Breast epithelium (tissue), 4 donors: ENCODE measurements around the gene SMARCAL1. TPM values are rescaled to one million over a fixed set of nuclear protein-coding genes. Genes with fewer than 3 reads are reported as not detected.

Experiments used
- DNase-seq, 2 donors: peaks; one replicate each; pipeline ENCODE4 v3.0.0-alpha.2; 2019; ENCODE audit warnings: low spot score in 2 of 2
- H3K27ac ChIP-seq, 2 donors: fragments of 200-600 bp; sonication (generic) in 1 of 2; one replicate each; pipeline ENCODE4 v1.5.1; 2016 to 2019; ENCODE audit warnings: mild to moderate bottlenecking in 1 of 2
- H3K27me3 ChIP-seq, 2 donors: fragments of 200-600 bp; sonication (generic) in 1 of 2; one replicate each; pipeline versions ENCODE4 v1.5.1 to v1.6.0; 2017 to 2019; ENCODE audit warnings: control low read depth in 1 of 2, mild to moderate bottlenecking in 1 of 2
- H3K36me3 ChIP-seq: fragments of 200-600 bp; one replicate; pipeline ENCODE4 v1.5.1; 2019
- H3K4me1 ChIP-seq, 2 donors: fragments of 200-600 bp; sonication (generic); one replicate each; pipeline ENCODE4 v1.5.1; 2016 to 2019; ENCODE audit warnings: control low read depth in 1 of 2
- H3K4me3 ChIP-seq, 3 donors: fragments of 200-600 bp; sonication (generic); 1 replicate in 2 of 3; 2 replicates in 1 of 3; pipeline ENCODE4 v1.5.1; 2016 to 2019; ENCODE audit warnings: mild to moderate bottlenecking in 3 of 3, moderate library complexity in 2 of 3
- H3K9me3 ChIP-seq, 2 donors: fragments of 200-600 bp; sonication (generic) in 1 of 2; one replicate each; pipeline ENCODE4 v1.5.1; 2016 to 2019; ENCODE audit warnings: control low read depth in 1 of 2
- POLR2A ChIP-seq: fragments of 450-650 bp; IDR thresholded peaks from one replicate; pipeline ENCODE4 v1.6.1; 2016; ENCODE audit warnings: antibody characterized with exemption, mild to moderate bottlenecking, moderate library complexity
- POLR2AphosphoS5 ChIP-seq, 3 donors: sonication (generic); formaldehyde crosslinking; IDR thresholded peaks; one replicate each; pipeline ENCODE4 v1.6.1; 2017; ENCODE audit warnings: antibody characterized with exemption in 3 of 3
- intact Hi-C: fragments of 100-400 bp; cut with DNase I; formaldehyde crosslinking; loops from one replicate; pipeline ENCODE4 v1.15.1; 2023; ENCODE audit warnings: low total_unique reads
- total RNA-seq, 3 donors: library from RNA; depleted of rRNA; stranded (reverse); fragments of >200 nt; gene quantifications; one replicate each; pipeline ENCODE4 v1.1.0, GENCODE V29; 2016
- TF ChIP-seq, protein P1 (sequence below), 3 donors: fragments of 450-650 bp; IDR thresholded peaks; one replicate each; pipeline ENCODE4 v1.5.1; 2016 to 2017; ENCODE audit warnings: antibody characterized with exemption in 3 of 3, mild to moderate bottlenecking in 3 of 3, moderate library complexity in 3 of 3

SMARCAL1 gene
- total RNA-seq, 3 donors from 2014 or later, result 12.0 to 28.1 (median 20.6) TPM

DNA sequence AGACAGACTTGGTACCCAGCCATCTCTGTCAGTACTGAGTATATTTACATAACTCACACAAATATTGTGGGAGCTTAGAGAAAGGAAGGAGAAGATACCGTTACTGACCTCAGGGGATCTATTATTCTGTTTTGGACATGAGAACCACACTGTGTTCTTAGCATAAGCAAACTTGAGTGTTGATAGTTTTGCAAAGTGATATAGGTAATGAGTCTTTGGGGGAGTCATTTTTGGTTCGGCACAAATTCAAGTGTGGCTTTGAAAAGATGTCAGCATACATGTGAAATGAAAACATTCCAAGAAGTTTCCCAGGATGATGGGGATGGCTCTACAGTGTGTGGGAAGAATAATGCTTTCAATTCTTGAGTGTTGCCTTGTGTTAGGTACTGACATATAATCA lies 24.1 kb downstream of the SMARCAL1 start:
- Histone ChIP-seq H3K27me3 (no peaks in the 10 kb centered on the region), H3K36me3 (peaks cover 17% of the 10 kb centered on the region), H3K27ac (no peak overlapping the region), H3K4me3 (no peak overlapping the region), H3K9me3 (no peaks in the 10 kb centered on the region), H3K4me1 (no peaks in the 10 kb centered on the region)
- intact Hi-C loops, result no loop called here
- TF ChIP-seq POLR2A (no peak), POLR2AphosphoS5 (IDR thresholded peaks at IDR 0.05) (no peak)
- TF ChIP-seq, protein P1, sequence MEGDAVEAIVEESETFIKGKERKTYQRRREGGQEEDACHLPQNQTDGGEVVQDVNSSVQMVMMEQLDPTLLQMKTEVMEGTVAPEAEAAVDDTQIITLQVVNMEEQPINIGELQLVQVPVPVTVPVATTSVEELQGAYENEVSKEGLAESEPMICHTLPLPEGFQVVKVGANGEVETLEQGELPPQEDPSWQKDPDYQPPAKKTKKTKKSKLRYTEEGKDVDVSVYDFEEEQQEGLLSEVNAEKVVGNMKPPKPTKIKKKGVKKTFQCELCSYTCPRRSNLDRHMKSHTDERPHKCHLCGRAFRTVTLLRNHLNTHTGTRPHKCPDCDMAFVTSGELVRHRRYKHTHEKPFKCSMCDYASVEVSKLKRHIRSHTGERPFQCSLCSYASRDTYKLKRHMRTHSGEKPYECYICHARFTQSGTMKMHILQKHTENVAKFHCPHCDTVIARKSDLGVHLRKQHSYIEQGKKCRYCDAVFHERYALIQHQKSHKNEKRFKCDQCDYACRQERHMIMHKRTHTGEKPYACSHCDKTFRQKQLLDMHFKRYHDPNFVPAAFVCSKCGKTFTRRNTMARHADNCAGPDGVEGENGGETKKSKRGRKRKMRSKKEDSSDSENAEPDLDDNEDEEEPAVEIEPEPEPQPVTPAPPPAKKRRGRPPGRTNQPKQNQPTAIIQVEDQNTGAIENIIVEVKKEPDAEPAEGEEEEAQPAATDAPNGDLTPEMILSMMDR (IDR thresholded peaks at IDR 0.05), result no peak
- DNase-seq, result no peak

DNA sequence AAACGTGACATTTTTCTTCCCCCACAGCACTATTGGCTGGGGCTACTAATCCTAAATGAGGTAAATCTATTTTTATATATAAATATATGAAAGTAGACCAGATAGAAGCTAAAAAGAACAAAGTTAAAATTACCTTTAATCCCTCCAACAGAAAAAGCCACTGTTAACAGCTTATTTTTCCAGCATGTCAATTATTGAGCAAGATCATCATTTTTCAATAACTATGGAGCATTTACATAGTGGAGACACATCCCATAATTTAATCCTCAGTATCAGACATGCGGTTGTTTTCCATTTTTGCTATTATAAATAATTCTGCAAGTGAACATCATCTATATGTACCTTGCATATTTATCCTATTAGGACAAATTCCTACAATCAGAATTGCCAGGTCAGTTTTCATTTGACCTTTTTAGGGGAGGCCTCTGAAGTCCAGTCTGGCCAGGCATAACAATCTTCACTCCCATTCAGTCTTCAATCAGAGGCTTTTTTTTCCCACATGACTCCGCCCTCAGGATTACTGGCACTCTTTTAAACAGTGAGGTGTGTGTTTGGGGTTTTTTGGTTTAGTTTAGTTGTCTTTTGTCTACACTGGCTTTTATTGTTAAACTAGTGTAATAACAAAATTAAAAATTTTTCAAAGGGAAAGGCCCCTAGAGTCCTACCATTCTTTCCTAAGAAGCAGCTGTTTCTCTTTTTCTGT lies 29.2 kb downstream of the SMARCAL1 start:
- no peak overlapping the region for H3K27ac ChIP-seq
- no peaks in the 10 kb centered on the region for H3K36me3 ChIP-seq
- TF ChIP-seq POLR2A (no peak), POLR2AphosphoS5 (IDR thresholded peaks at IDR 0.05) (no peak)
- TF ChIP-seq, protein P1 (IDR thresholded peaks at IDR 0.05), result no peak
- no peak for DNase-seq
- H3K4me3 ChIP-seq, result no peak overlapping the region
- no peaks in the 10 kb centered on the region for H3K9me3 ChIP-seq
- H3K4me1 ChIP-seq, result no peaks in the 10 kb centered on the region
- H3K27me3 ChIP-seq, result no peaks in the 10 kb centered on the region
- intact Hi-C loops, result no loop called here

DNA sequence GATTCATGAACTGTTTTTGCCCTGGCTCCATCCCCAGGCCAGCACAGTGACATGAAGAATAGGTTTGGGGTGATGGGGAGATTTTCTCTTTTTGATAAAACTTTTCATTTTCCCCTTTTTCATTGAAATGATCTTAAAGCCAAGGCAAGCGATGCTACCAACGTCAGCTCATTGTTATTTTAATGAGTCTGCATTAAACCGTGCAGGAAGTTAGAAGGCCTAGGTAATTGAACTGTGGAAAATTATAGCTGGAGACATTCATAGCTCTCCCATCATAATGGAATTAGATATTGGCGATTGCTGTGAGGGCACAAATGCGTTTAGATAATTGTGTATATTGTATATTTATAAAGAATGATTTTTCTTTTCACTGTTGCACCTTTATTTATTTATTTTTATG lies 33.2 kb downstream of the SMARCAL1 start:
- Histone ChIP-seq H3K27ac (no peak overlapping the region), H3K27me3 (no peaks in the 10 kb centered on the region), H3K4me1 (no peaks in the 10 kb centered on the region), H3K36me3 (peaks cover 13% of the 10 kb centered on the region), H3K9me3 (no peaks in the 10 kb centered on the region), H3K4me3 (no peak overlapping the region)
- TF ChIP-seq, protein P1 (IDR thresholded peaks at IDR 0.05), result no peak
- TF ChIP-seq POLR2A, result no peak
- no peak for TF ChIP-seq POLR2AphosphoS5 (IDR thresholded peaks at IDR 0.05)
- intact Hi-C loops, result loop anchor here (5.0 kb wide), 1 partner anchor 167 kb away; no protein-coding TSS in a partner anchor
- DNase-seq, result no peak

DNA sequence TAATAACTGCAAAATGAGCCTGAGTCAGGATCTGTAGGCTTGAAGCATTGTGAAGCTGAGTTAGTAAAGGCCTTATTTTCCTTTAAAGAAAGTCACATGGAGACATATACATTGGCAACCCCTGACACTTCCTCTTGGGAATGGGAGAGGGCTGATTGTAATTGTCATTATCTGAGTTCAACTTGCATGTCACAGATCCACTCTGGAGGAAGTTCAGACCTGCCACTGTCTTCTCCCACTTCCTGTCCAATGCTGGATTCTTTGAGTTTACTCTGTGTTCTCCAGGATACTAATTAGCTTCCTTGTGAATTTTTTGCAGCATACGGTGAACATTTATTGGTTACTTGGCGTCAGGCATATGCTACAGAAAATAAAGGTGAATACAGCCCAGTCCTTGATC lies 34.1 kb downstream of the SMARCAL1 start:
- DNase-seq, result no peak
- no peaks in the 10 kb centered on the region for H3K9me3 ChIP-seq
- no peaks in the 10 kb centered on the region for H3K4me1 ChIP-seq
- intact Hi-C loops, result loop anchor here (5.0 kb wide), 1 partner anchor 166 kb away; no protein-coding TSS in a partner anchor
- peaks cover 13% of the 10 kb centered on the region for H3K36me3 ChIP-seq
- no peak overlapping the region for H3K4me3 ChIP-seq
- TF ChIP-seq, protein P1 (IDR thresholded peaks at IDR 0.05), result no peak
- TF ChIP-seq POLR2A, result no peak
- TF ChIP-seq POLR2AphosphoS5 (IDR thresholded peaks at IDR 0.05), result no peak
- no peaks in the 10 kb centered on the region for H3K27me3 ChIP-seq
- no peak overlapping the region for H3K27ac ChIP-seq

DNA sequence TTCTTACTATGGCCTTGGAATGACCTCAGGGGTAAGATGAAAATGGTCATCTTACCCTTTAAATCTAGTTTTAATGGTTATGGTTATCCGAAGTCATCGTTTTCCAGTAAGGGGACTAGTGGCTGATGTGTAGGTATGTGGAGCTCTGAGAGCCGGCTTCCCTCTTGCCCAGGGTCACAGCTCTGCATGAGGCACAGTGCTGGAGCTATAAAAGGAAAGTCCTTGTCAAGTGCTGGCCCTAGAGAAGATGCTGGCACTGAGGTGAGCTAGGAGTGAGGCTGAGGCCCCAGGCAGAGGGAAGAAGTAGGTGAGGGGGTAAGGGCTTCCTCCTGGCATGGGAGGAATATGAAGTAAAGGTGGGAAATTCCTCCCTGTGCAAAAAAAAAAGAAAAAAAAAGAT lies 35.0 kb downstream of the SMARCAL1 start:
- H3K36me3 ChIP-seq, result peaks cover 13% of the 10 kb centered on the region
- H3K4me3 ChIP-seq, result no peak overlapping the region
- intact Hi-C loops, result loop anchor here (5.0 kb wide), 1 partner anchor 165 kb away; no protein-coding TSS in a partner anchor
- TF ChIP-seq, protein P1 (IDR thresholded peaks at IDR 0.05), result no peak
- TF ChIP-seq POLR2AphosphoS5 (IDR thresholded peaks at IDR 0.05) (no peak), POLR2A (no peak)
- H3K27ac ChIP-seq, result no peak overlapping the region
- H3K27me3 ChIP-seq, result no peaks in the 10 kb centered on the region
- no peaks in the 10 kb centered on the region for H3K4me1 ChIP-seq
- DNase-seq, result no peak
- no peaks in the 10 kb centered on the region for H3K9me3 ChIP-seq
